ENCODE results near the gene DGUOK.
A peak's percentile ranks its signal among the peaks of the same experiment; 100 is the strongest.

The DGUOK gene

GRCh38 chr2:73962798-73963197 lies 36.1 kb downstream of the DGUOK start:
- TF ChIP-seq CTCF (IDR thresholded peaks at IDR 0.05; ENCODE audit: control insufficient read depth, insufficient read depth, low read depth, low read length, missing control alignments) = no peak
- DNase-seq (ENCODE audit: low read depth) = no peak
- no peak overlapping the region for H3K4me3 ChIP-seq (ENCODE audit: control insufficient read depth, low read depth, low read length)

DNA sequence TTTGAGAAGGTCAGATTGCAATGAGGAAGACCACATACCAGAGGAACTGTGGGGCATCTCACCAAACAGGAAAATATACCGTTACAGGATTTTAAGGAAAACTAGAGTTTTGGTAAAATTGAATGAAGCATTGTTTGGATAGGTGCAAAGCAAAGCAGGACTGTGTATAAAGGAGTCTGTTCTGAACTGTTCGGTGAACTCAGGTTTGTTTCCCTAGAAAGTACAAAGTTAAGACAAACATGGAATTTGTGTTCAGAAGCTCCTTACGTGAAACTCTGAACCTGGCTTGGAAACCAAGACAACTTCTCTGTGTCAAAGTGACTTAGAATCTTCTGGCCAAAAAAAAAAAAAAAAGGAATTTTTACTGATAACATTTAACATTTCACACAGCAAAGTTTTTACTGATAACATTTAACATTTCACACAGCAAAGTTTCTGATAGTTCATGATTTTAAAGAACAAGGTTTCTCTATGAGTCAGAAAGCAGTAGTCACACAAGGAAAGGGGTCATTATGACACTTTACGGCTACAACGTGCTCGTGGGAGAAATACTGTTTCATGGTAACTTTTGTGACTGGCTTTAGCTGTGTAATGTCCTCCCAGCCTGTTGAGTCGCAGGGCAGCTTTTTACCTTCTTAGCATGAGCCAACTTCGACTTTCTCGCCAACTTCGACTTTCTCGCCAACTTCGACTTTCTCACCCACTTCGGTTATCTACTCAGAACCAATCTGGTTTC lies 36.9 kb downstream of the DGUOK start:
- H3K4me3 ChIP-seq (ENCODE audit: control insufficient read depth, low read depth, low read length) = no peak overlapping the region
- no peak for TF ChIP-seq CTCF (IDR thresholded peaks at IDR 0.05; ENCODE audit: control insufficient read depth, insufficient read depth, low read depth, low read length, missing control alignments)
- no peak for DNase-seq (ENCODE audit: low read depth)

DNA sequence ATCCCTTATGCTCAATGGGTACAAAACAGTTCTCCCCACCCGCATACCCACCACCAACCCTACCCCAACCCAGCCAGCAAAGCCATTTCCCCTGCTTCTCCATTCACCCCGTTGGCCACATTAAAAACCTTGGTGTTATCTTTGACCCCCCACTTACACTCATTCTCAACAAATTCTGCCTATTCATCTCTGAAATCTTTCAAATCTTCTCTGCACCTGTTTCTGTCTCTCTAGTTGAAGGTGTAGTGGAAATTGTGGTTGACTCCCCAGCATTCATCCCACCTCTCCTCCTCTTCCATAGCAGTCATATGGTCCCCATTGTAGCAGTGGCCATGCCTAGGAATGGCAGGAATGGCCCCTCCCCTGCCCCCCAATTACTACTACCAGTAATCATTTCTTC lies 37.5 kb downstream of the DGUOK start:
- no peak for TF ChIP-seq CTCF (IDR thresholded peaks at IDR 0.05; ENCODE audit: control insufficient read depth, insufficient read depth, low read depth, low read length, missing control alignments)
- no peak for DNase-seq (ENCODE audit: low read depth)
- H3K4me3 ChIP-seq (ENCODE audit: control insufficient read depth, low read depth, low read length) = no peak overlapping the region

DNA sequence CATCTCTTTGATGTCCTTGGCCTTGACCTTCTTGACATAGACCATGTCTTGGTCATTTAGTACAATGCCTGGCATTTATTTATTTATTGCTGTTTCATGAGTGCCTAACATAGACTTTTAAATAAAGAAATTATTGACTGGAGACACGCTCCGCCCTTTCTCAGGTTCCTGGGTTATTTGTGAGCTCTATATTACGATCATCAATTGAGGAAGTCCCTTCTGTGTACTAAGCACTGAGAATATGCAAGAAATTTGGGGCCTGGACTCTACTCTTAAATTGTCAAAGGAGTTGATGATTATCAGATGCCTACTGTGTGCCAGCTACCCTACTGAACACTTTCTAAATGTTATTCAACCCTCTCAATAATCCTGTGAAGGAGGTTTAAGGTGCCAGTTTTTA lies 38.4 kb downstream of the DGUOK start:
- DNase-seq (ENCODE audit: low read depth) = no peak
- TF ChIP-seq CTCF (IDR thresholded peaks at IDR 0.05; ENCODE audit: control insufficient read depth, insufficient read depth, low read depth, low read length, missing control alignments) = no peak

DNA sequence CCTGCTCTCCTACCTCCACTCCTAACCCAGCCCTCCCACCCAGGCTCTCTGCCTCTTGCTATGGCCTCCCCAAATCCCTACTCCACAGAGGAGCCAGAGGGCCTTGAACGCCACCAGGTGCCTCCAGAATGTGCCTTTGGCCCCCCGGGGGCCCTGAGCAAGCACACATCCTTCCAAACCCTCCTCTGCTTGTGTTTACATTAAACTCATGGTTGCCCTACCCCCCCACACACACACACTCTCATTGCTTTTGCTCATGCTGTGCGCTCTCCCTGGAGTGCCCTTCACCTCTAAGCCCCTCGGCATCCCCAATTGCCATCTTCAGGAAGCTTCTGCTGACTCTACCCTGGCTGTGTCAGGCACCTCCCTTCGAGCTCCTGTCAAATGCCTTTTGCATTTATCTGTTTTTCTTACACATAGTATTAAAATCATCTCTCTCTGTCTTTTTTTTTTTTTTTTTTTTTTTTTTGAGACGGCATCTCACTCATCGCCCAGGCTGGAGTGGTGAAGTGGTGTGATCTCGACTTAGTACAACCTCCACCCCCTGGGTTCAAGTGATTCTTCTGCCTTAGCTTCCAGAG lies 41.8 kb downstream of the DGUOK start:
- no peak for DNase-seq (ENCODE audit: low read depth)
- H3K4me3 ChIP-seq (ENCODE audit: control insufficient read depth, low read depth, low read length) = no peak overlapping the region
- TF ChIP-seq CTCF (IDR thresholded peaks at IDR 0.05; ENCODE audit: control insufficient read depth, insufficient read depth, low read depth, low read length, missing control alignments) = no peak

More for the DNA sequence above, 38.4 kb downstream of the DGUOK start:
- no peak overlapping the region for H3K4me3 ChIP-seq (ENCODE audit: control insufficient read depth, low read depth, low read length)

DNA sequence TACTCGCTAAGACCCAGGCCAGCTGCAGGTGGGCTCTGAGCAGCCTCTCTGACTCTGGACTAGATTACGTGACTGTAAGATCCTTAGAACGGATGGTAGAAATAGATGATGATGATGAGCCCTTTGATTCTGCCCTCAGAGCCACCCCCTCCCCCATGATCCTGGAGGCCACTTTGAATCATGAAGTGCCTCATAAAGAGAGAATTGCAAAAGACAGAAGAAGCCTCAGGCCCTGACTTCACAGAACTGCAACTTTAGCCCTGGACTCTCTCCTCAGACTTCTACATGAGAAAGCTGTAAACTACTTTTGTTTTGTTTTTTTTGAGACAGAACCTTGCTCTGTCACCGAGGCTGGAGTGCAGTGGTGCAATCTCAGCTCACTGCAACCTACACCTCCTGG lies 42.7 kb downstream of the DGUOK start:
- peak; percentile 14 for DNase-seq (ENCODE audit: low read depth)

More for the DNA sequence above, 42.7 kb downstream of the DGUOK start:
- TF ChIP-seq CTCF (IDR thresholded peaks at IDR 0.05; ENCODE audit: control insufficient read depth, insufficient read depth, low read depth, low read length, missing control alignments) = no peak
- no peak overlapping the region for H3K4me3 ChIP-seq (ENCODE audit: control insufficient read depth, low read depth, low read length)

Data from AG09309 (cell line).